Panc1 (cell line): ENCODE results near the gene ADGRV1. TPM values are rescaled to one million over a fixed set of nuclear protein-coding genes. Genes with fewer than 3 reads are reported as not detected.

Experiments used
- ATAC-seq: fragments of 200-7000 bp; cut with Tn5 transposase; 2 replicates; pipeline ENCODE4 v1.9.1; 2020; ENCODE audit warnings: mild to moderate bottlenecking, moderate library complexity
- BruUV-seq: library from RNA; stranded (reverse); fragments of 400-500 nt; replicated peaks from 2 replicates; lab custom pipeline; 2021; lab: Mats Ljungman, UMichigan
- CTCF ChIA-PET: fragments of 300-600 bp; sonication (Branson Sonifier 250); formaldehyde crosslinking; loops from one replicate; lab custom pipeline; 2022; ENCODE audit warnings: antibody characterized with exemption; lab: Charles Lee
- POLR2A ChIA-PET: fragments of 300-600 bp; sonication (Branson Sonifier 250); formaldehyde crosslinking; loops from one replicate; lab custom pipeline; 2022; ENCODE audit warnings: antibody characterized with exemption; lab: Charles Lee
- DNase-seq: peaks from one replicate; pipeline ENCODE4 v3.0.0-alpha.2; 2010; ENCODE audit warnings: low read depth, low spot score
- H3K27ac ChIP-seq: 2 replicates; pipeline ENCODE4 v1.5.1; 2011; ENCODE audit warnings: mild to moderate bottlenecking, low read length, inconsistent platforms
- H3K27me3 ChIP-seq: fragments of 200-500 bp; sonication (Bioruptor generic); 2 replicates; pipeline ENCODE4 v1.6.0; 2014; ENCODE audit warnings: low read length, inconsistent platforms; ENCODE audit not compliant: control insufficient read depth, insufficient read depth
- H3K36me3 ChIP-seq: fragments of 200-500 bp; sonication (Bioruptor generic); 2 replicates; pipeline ENCODE4 v1.5.1; 2014; ENCODE audit warnings: inconsistent platforms, mild to moderate bottlenecking, low read length, moderate library complexity; ENCODE audit not compliant: control insufficient read depth, insufficient read depth
- H3K4me1 ChIP-seq: 2 replicates; pipeline ENCODE4 v1.5.1; 2011; ENCODE audit warnings: inconsistent platforms, mild to moderate bottlenecking, low read length, moderate library complexity; ENCODE audit not compliant: control insufficient read depth, insufficient read depth
- H3K4me3 ChIP-seq, 2 experiments: 2 replicates each; pipeline ENCODE4 v1.5.1; 2011 to 2012; ENCODE audit warnings: low read depth in 2 of 2, low read length in 2 of 2, mild to moderate bottlenecking in 2 of 2, inconsistent platforms in 1 of 2, moderate library complexity in 1 of 2
- H3K9me3 ChIP-seq: fragments of 200-500 bp; sonication (Bioruptor generic); 2 replicates; pipeline ENCODE4 v1.5.1; 2014; ENCODE audit warnings: low read depth, mild to moderate bottlenecking, inconsistent platforms, low read length, moderate library complexity; ENCODE audit not compliant: control insufficient read depth, insufficient read depth
- CTCF ChIP-seq: fragments of 450-650 bp; IDR thresholded peaks from 2 replicates; pipeline ENCODE4 v1.5.1; 2017; ENCODE audit warnings: mild to moderate bottlenecking
- POLR2AphosphoS5 ChIP-seq: IDR thresholded peaks from 2 replicates; pipeline ENCODE4 v1.6.1; 2012; ENCODE audit warnings: mild to moderate bottlenecking, low read depth, low read length, moderate library complexity
- REST ChIP-seq, 2 experiments: IDR thresholded peaks; 2 replicates each; pipeline ENCODE4 v1.6.1; 2011 to 2012; ENCODE audit warnings: low read depth in 2 of 2, control low read depth in 1 of 2, low read length in 1 of 2, mild to moderate bottlenecking in 1 of 2, moderate library complexity in 1 of 2; ENCODE audit not compliant: insufficient read depth in 1 of 2
- SIN3A ChIP-seq: IDR thresholded peaks from 2 replicates; pipeline ENCODE4 v1.6.1; 2012; ENCODE audit warnings: low read depth, mild to moderate bottlenecking, low read length, moderate library complexity, borderline replicate concordance; ENCODE audit not compliant: insufficient read depth
- TCF7L2 ChIP-seq: IDR thresholded peaks from 2 replicates; pipeline ENCODE4 v1.6.1; 2011; ENCODE audit warnings: mild to moderate bottlenecking, low read depth, low read length, inconsistent platforms
- in situ Hi-C: cut with HindIII; loops from 2 replicates; pipeline ENCODE4 v1.10.0; 2016; ENCODE audit warnings: low sequenced_read_pairs, low pct_unique_long_range_greater_than_20kb
- intact Hi-C: fragments of 100-400 bp; cut with micrococcal nuclease; formaldehyde crosslinking; loops from one replicate; pipeline ENCODE4 v1.10.0; 2022; ENCODE audit not compliant: unreplicated experiment
- total RNA-seq: library from RNA; stranded (reverse); gene quantifications from one replicate; pipeline ENCODE4 v1.2.1, GENCODE V29; 2021; ENCODE audit not compliant: unreplicated experiment

The ADGRV1 gene
- total RNA-seq, 1 experiment from 2014 or later: 0.49 TPM

- ChIA-PET CTCF (interaction anchor here (0.6 kb wide), 1 partner anchor 1040 kb away, joined by 5 read pairs; no protein-coding TSS in a partner anchor), POLR2A (no interaction called here)
- Histone ChIP-seq H3K36me3 (no peaks in the 10 kb centered on the region), H3K9me3 (no peaks in the 10 kb centered on the region), H3K4me3 (no peak overlapping the region), H3K27me3 (no peaks in the 10 kb centered on the region), H3K27ac (no peak overlapping the region), H3K4me1 (no peaks in the 10 kb centered on the region)
- intact Hi-C loops: no loop called here
- DNase-seq: no peak
- BruUV-seq: no TSS peak
- in situ Hi-C loops: no loop called here
- no peak for ATAC-seq
- TF ChIP-seq REST (IDR thresholded peaks at IDR 0.05; ENCODE audit: insufficient read depth in 1 of 2, low read depth in 2 of 2, low read length in 1 of 2) (no peak), POLR2AphosphoS5 (no peak), TCF7L2 (no peak), CTCF (no peak), SIN3A (no peak)
Observed at GRCh38 chr5:91091471-91092234, 533.1 kb downstream of the ADGRV1 start.

- no peaks in the 10 kb centered on the region for H3K27me3 ChIP-seq
- ChIA-PET CTCF (no interaction called here), POLR2A (no interaction called here)
- H3K4me1 ChIP-seq: no peaks in the 10 kb centered on the region
- ATAC-seq (no peak), DNase-seq (no peak)
- H3K9me3 ChIP-seq: no peaks in the 10 kb centered on the region
- intact Hi-C loops: no loop called here
- no peaks in the 10 kb centered on the region for H3K36me3 ChIP-seq
- H3K4me3 ChIP-seq: no peak overlapping the region
- no TSS peak for BruUV-seq
- no peak for TF ChIP-seq REST (IDR thresholded peaks at IDR 0.05; ENCODE audit: insufficient read depth in 1 of 2, low read depth in 2 of 2, low read length in 1 of 2)
- TF ChIP-seq CTCF: no peak
- no peak for TF ChIP-seq TCF7L2
- no peak for TF ChIP-seq SIN3A
- TF ChIP-seq POLR2AphosphoS5: no peak
- H3K27ac ChIP-seq: no peak overlapping the region
- in situ Hi-C loops: no loop called here
Observed at GRCh38 chr5:91092859-91093783, 534.5 kb downstream of the ADGRV1 start.
